Measurements from ENCODE around the gene SLC4A9. TPM values are rescaled to one million over a fixed set of nuclear protein-coding genes. Genes with fewer than 3 reads are reported as not detected.

Gene SLC4A9
- total RNA-seq, 1 donor from 2014 or later: not detected

- intact Hi-C loops (cut with micrococcal nuclease): loop anchor here (2.0 to 5.0 kb wide), 3 partner anchors 277 to 680 kb away; partner anchors contain the start of gene TMCO6
- CTCF ChIA-PET: interaction anchor here (0.7 to 3.1 kb wide), 2 partner anchors 8 to 358 kb away, joined by 4 to 24 read pairs; no protein-coding TSS in a partner anchor
- H3K4me1 Mint-ChIP-seq: peaks cover 15% of the 10 kb centered on the region
- peaks cover 3% of the 10 kb centered on the region for H3K27me3 Mint-ChIP-seq
- H3K27ac Mint-ChIP-seq: no peak overlapping the region
- ATAC-seq (ENCODE audit: low read depth) (no peak), DNase-seq (no peak)
- TF ChIP-seq CTCF (IDR thresholded peaks at IDR 0.05): no peak
- H3K4me3 Mint-ChIP-seq: no peak overlapping the region
- H3K36me3 Mint-ChIP-seq (ENCODE audit: low read depth): no peaks in the 10 kb centered on the region
- POLR2A ChIA-PET: no interaction called here
- H3K9me3 Mint-ChIP-seq: no peaks in the 10 kb centered on the region
These were observed 1.9 kb downstream of the SLC4A9 start for GRCh38 chr5:140361901-140362300.

GRCh38 chr5:140362311-140362710 is 2.3 kb downstream of the SLC4A9 start:
- TF ChIP-seq CTCF (IDR thresholded peaks at IDR 0.05): no peak
- DNase-seq (no peak), ATAC-seq (ENCODE audit: low read depth) (no peak)
- peaks cover 12% of the 10 kb centered on the region for H3K4me1 Mint-ChIP-seq
- intact Hi-C loops (cut with micrococcal nuclease): loop anchor here (2.0 to 5.0 kb wide), 3 partner anchors 276 to 680 kb away; partner anchors contain the start of gene TMCO6
- H3K27ac Mint-ChIP-seq: no peak overlapping the region
- H3K36me3 Mint-ChIP-seq (ENCODE audit: low read depth): no peaks in the 10 kb centered on the region
- no peaks in the 10 kb centered on the region for H3K9me3 Mint-ChIP-seq
- ChIA-PET POLR2A (no interaction called here), CTCF (interaction anchor here (0.7 to 3.1 kb wide), 2 partner anchors 8 to 358 kb away, joined by 4 to 24 read pairs; no protein-coding TSS in a partner anchor)
- no peak overlapping the region for H3K4me3 Mint-ChIP-seq
- H3K27me3 Mint-ChIP-seq: peaks cover 3% of the 10 kb centered on the region

- DNase-seq (peak; percentile 70), ATAC-seq (ENCODE audit: low read depth) (peak; percentile 96)
- intact Hi-C loops (cut with micrococcal nuclease): loop anchor here (2.0 to 5.0 kb wide), 3 partner anchors 276 to 679 kb away; partner anchors contain the start of gene TMCO6
- Mint-ChIP-seq H3K4me1 (peaks cover 6% of the 10 kb centered on the region), H3K9me3 (no peaks in the 10 kb centered on the region), H3K4me3 (peak overlapping the region; percentile 76), H3K27me3 (no peaks in the 10 kb centered on the region), H3K27ac (no peak overlapping the region), H3K36me3 (ENCODE audit: low read depth) (no peaks in the 10 kb centered on the region)
- POLR2A ChIA-PET: interaction anchor here (1.2 to 1.4 kb wide), 2 partner anchors 19 to 39 kb away, joined by 3 read pairs; partner anchors contain the start of gene ANKHD1
- peak; percentile 70 for TF ChIP-seq CTCF (IDR thresholded peaks at IDR 0.05)
- CTCF ChIA-PET: interaction anchor here (0.6 to 3.1 kb wide), 14 partner anchors 9 to 510 kb away, joined by 3 to 24 read pairs (median 4); partner anchors contain the start of gene HBEGF
These were observed 3.1 kb downstream of the SLC4A9 start for GRCh38 chr5:140362875-140363630.

- POLR2A ChIA-PET: interaction anchor here (1.2 to 1.4 kb wide), 2 partner anchors 19 to 38 kb away, joined by 3 read pairs; partner anchors contain the start of gene ANKHD1
- intact Hi-C loops (cut with micrococcal nuclease): loop anchor here (2.0 to 5.0 kb wide), 3 partner anchors 275 to 678 kb away; partner anchors contain the start of gene TMCO6
These were observed 3.9 kb downstream of the SLC4A9 start for GRCh38 chr5:140363631-140364471.

More at GRCh38 chr5:140363631-140364471, 3.9 kb downstream of the SLC4A9 start:
- H3K27me3 Mint-ChIP-seq: no peaks in the 10 kb centered on the region
- H3K4me3 Mint-ChIP-seq: peak overlapping the region; percentile 76
- DNase-seq (no peak), ATAC-seq (ENCODE audit: low read depth) (no peak)
- no peak overlapping the region for H3K27ac Mint-ChIP-seq
- TF ChIP-seq CTCF (IDR thresholded peaks at IDR 0.05): no peak
- no peaks in the 10 kb centered on the region for H3K9me3 Mint-ChIP-seq
- CTCF ChIA-PET: interaction anchor here (0.6 to 3.1 kb wide), 14 partner anchors 10 to 511 kb away, joined by 3 to 24 read pairs (median 4); partner anchors contain the start of gene HBEGF
- peaks cover 6% of the 10 kb centered on the region for H3K4me1 Mint-ChIP-seq
- H3K36me3 Mint-ChIP-seq (ENCODE audit: low read depth): no peaks in the 10 kb centered on the region

Measured in activated B cell treated with CpG ODN at 0.5 μM for 24 hours (primary cell).